ENCODE data around the gene RHOU. TPM values are rescaled to one million over a fixed set of nuclear protein-coding genes. Genes with fewer than 3 reads are reported as not detected.

Gene RHOU
- total and polyA plus RNA-seq, 2 donors (not counting 3 experiments of a cell fraction or from before 2014, with no cell fraction given) = 0.04 to 0.40 TPM

DNA sequence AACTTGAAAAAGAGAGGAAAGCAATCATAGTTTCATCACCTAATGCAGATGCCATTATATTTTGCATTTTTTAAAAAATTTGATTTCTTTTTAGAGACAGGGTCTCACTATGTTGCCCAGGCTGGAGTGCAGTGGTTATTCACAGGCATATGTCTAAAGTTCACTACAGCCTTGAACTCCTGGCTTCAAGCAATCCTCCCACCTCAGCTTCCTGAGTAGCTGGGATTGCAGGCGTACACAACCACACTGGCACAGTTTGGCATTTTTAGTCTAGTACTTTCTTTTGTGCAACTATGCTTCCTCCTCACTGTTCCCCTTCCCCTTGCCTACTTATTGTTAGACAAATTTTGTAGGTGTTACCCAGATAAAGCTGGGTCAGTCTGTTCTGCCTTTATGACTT lies 18.0 kb downstream of the RHOU start:
- Histone ChIP-seq H3K9me1 (replicated peaks; ENCODE audit: control insufficient read depth, extremely low read depth, insufficient read depth, low read length) (no peaks in the 10 kb centered on the region), H3K4me2 (ENCODE audit: insufficient read depth, low read length) (no peak overlapping the region), H3K27me3 (ENCODE audit: control insufficient read depth in 2 of 2, insufficient read depth in 2 of 2, low read length in 2 of 2) (peaks cover 3 to 12% of the 10 kb centered on the region in 2 experiments), H3K4me3 (replicated peaks in 1 of 3; ENCODE audit: insufficient read depth in 1 of 3, low read depth in 1 of 3, low read length in 3 of 3) (no peak overlapping the region), H3K36me3 (ENCODE audit: control insufficient read depth in 2 of 2, extremely low read depth in 1 of 2, insufficient read depth in 2 of 2, low read length in 2 of 2) (no peaks in the 10 kb centered on the region), H3K9ac (replicated peaks; ENCODE audit: extremely low read depth, insufficient read depth, low read length) (no peak overlapping the region), H2AFZ (ENCODE audit: low read depth, low read length) (no peak overlapping the region), H4K20me1 (replicated peaks; ENCODE audit: control insufficient read depth, extremely low read depth, insufficient read depth, low read length) (no peaks in the 10 kb centered on the region), H3K9me3 (replicated peaks; ENCODE audit: control insufficient read depth, insufficient read depth, low read length) (no peaks in the 10 kb centered on the region), H3K79me2 (ENCODE audit: control insufficient read depth, insufficient read depth, low read length) (no peaks in the 10 kb centered on the region), H3K4me1 (ENCODE audit: control insufficient read depth, extremely low read depth, insufficient read depth, low read length) (no peaks in the 10 kb centered on the region), H3K27ac (ENCODE audit: insufficient read depth, low read depth, low read length) (no peak overlapping the region)
- TF ChIP-seq FOS (IDR thresholded peaks at IDR 0.05; ENCODE audit: borderline replicate concordance, insufficient read depth, low read length) (no peak), EZH2 (IDR thresholded peaks at IDR 0.05; ENCODE audit: borderline replicate concordance, low read depth, low read length, severe bottlenecking) (no peak), MYC (IDR thresholded peaks at IDR 0.05; ENCODE audit: low read depth, low read length) (no peak), POLR2A (IDR thresholded peaks at IDR 0.05; ENCODE audit: low read depth, low read length) (no peak), POLR2AphosphoS5 (IDR thresholded peaks at IDR 0.05; ENCODE audit: insufficient read depth, low read depth, low read length) (no peak), JUN (IDR thresholded peaks at IDR 0.05; ENCODE audit: borderline replicate concordance, insufficient read depth, insufficient read length, low read depth) (no peak), GATA2 (IDR thresholded peaks at IDR 0.05; ENCODE audit: insufficient read depth, insufficient read length, low read depth, low read length) (no peak)
- TF ChIP-seq, protein P1, sequence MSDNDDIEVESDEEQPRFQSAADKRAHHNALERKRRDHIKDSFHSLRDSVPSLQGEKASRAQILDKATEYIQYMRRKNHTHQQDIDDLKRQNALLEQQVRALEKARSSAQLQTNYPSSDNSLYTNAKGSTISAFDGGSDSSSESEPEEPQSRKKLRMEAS (IDR thresholded peaks at IDR 0.05; ENCODE audit: insufficient read depth, insufficient read length) = no peak
- TF ChIP-seq, protein P2, sequence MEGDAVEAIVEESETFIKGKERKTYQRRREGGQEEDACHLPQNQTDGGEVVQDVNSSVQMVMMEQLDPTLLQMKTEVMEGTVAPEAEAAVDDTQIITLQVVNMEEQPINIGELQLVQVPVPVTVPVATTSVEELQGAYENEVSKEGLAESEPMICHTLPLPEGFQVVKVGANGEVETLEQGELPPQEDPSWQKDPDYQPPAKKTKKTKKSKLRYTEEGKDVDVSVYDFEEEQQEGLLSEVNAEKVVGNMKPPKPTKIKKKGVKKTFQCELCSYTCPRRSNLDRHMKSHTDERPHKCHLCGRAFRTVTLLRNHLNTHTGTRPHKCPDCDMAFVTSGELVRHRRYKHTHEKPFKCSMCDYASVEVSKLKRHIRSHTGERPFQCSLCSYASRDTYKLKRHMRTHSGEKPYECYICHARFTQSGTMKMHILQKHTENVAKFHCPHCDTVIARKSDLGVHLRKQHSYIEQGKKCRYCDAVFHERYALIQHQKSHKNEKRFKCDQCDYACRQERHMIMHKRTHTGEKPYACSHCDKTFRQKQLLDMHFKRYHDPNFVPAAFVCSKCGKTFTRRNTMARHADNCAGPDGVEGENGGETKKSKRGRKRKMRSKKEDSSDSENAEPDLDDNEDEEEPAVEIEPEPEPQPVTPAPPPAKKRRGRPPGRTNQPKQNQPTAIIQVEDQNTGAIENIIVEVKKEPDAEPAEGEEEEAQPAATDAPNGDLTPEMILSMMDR (IDR thresholded peaks at IDR 0.05; ENCODE audit: extremely low read depth in 1 of 2, insufficient read depth in 1 of 2, low read depth in 1 of 2, low read length in 2 of 2) = no peak
- CTCF ChIA-PET = interaction anchor here (0.8 to 1.5 kb wide), 4 partner anchors 13 to 474 kb away, joined by 3 to 5 read pairs (median 4); partner anchors contain the start of gene RHOU
- POLR2A ChIA-PET = no interaction called here
- FAIRE-seq = no peak
- BruUV-seq (replicated peaks) = no TSS peak
- intact Hi-C loops (cut with micrococcal nuclease) (no loop called here), dilution Hi-C loops (cut with MboI; ENCODE audit: extremely low pct_ligation_motif_present, low sequenced_read_pairs) (no loop called here)
- DNase-seq (ENCODE audit: low read depth, low spot score) = no peak

Data from endothelial cell of umbilical vein (primary cell).